Esophagus muscularis mucosa (tissue), 4 donors: ENCODE data around the gene PTPRT. TPM values are rescaled to one million over a fixed set of nuclear protein-coding genes. Genes with fewer than 3 reads are reported as not detected.

ENCODE experiments used
- DNase-seq: peaks from one replicate; pipeline ENCODE4 v3.0.0-alpha.2; 2017; ENCODE audit errors: extremely low spot score
- H3K27ac ChIP-seq, 4 donors: fragments of 200-600 bp; sonication (generic); replicated peaks in 1 of 4; 1 replicate in 3 of 4; 2 replicates in 1 of 4; pipeline ENCODE4 v1.5.1; 2016 to 2019; ENCODE audit warnings: mild to moderate bottlenecking in 1 of 4
- H3K27me3 ChIP-seq, 4 donors: fragments of 200-600 bp; sonication (generic); one replicate each; pipeline versions ENCODE4 v1.5.1 to v1.6.0; 2016 to 2019
- H3K36me3 ChIP-seq, 4 donors: fragments of 200-600 bp; sonication (generic); one replicate each; pipeline ENCODE4 v1.5.1; 2016 to 2019
- H3K4me1 ChIP-seq, 4 donors: fragments of 200-600 bp; sonication (generic); one replicate each; pipeline ENCODE4 v1.5.1; 2016 to 2019
- H3K4me3 ChIP-seq, 4 donors: fragments of 200-600 bp; sonication (generic); 1 replicate in 2 of 4; 2 replicates in 2 of 4; pipeline ENCODE4 v1.5.1; 2016 to 2019; ENCODE audit warnings: mild to moderate bottlenecking in 4 of 4, moderate library complexity in 1 of 4
- H3K9me3 ChIP-seq, 4 donors: fragments of 200-600 bp; sonication (generic); 1 replicate in 3 of 4; 2 replicates in 1 of 4; pipeline ENCODE4 v1.5.1; 2016 to 2019
- EP300 ChIP-seq: sonication (generic); formaldehyde crosslinking; IDR thresholded peaks from one replicate; pipeline ENCODE4 v1.6.1; 2017; ENCODE audit warnings: antibody characterized with exemption
- POLR2A ChIP-seq: fragments of 450-650 bp; IDR thresholded peaks from one replicate; pipeline ENCODE4 v1.6.1; 2017; ENCODE audit warnings: antibody characterized with exemption, moderate library complexity, mild to moderate bottlenecking, low read depth
- POLR2AphosphoS5 ChIP-seq, 2 donors: sonication (generic); formaldehyde crosslinking; IDR thresholded peaks; one replicate each; pipeline ENCODE4 v1.6.1; 2017; ENCODE audit warnings: antibody characterized with exemption in 2 of 2
- WGBS: methylation state at CpG from one replicate; pipeline ENCODE4 v1.1.5; 2018; 5-methylcytosine and 5-hydroxymethylcytosine counted together
- intact Hi-C: fragments of 100-400 bp; cut with DNase I; formaldehyde crosslinking; loops from one replicate; pipeline ENCODE4 v1.15.1; 2023
- total RNA-seq, 4 donors: library from RNA; depleted of rRNA; stranded (reverse); fragments of >200 nt; gene quantifications; one replicate each; pipeline versions ENCODE4 v1.1.0 to v1.2.1, GENCODE V29; 2016
- TF ChIP-seq, protein P1 (sequence below), 3 experiments: fragments of 200-600 bp in 2 of 3; fragments of 450-650 bp in 1 of 3; sonication (generic) in 2 of 3; IDR thresholded peaks; one replicate each; pipeline ENCODE4 v1.5.1; 2017 to 2019; ENCODE audit warnings: antibody characterized with exemption in 3 of 3, mild to moderate bottlenecking in 2 of 3, moderate library complexity in 1 of 3

Gene PTPRT
- total RNA-seq, 4 donors from 2014 or later: 0.06 to 0.39 TPM; not detected in 2

GRCh38 chr20:42705550-42705949, 484.2 kb downstream of the PTPRT start:
- no peak overlapping the region for H3K4me3 ChIP-seq
- H3K27me3 ChIP-seq: no peaks in the 10 kb centered on the region
- H3K36me3 ChIP-seq: no peaks in the 10 kb centered on the region
- H3K9me3 ChIP-seq: peaks cover 0 to 5% (median 0%) of the 10 kb centered on the region in 4 donors
- TF ChIP-seq POLR2A (no peak), EP300 (no peak), POLR2AphosphoS5 (IDR thresholded peaks at IDR 0.05) (no peak)
- TF ChIP-seq, protein P1, sequence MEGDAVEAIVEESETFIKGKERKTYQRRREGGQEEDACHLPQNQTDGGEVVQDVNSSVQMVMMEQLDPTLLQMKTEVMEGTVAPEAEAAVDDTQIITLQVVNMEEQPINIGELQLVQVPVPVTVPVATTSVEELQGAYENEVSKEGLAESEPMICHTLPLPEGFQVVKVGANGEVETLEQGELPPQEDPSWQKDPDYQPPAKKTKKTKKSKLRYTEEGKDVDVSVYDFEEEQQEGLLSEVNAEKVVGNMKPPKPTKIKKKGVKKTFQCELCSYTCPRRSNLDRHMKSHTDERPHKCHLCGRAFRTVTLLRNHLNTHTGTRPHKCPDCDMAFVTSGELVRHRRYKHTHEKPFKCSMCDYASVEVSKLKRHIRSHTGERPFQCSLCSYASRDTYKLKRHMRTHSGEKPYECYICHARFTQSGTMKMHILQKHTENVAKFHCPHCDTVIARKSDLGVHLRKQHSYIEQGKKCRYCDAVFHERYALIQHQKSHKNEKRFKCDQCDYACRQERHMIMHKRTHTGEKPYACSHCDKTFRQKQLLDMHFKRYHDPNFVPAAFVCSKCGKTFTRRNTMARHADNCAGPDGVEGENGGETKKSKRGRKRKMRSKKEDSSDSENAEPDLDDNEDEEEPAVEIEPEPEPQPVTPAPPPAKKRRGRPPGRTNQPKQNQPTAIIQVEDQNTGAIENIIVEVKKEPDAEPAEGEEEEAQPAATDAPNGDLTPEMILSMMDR (IDR thresholded peaks at IDR 0.05): no peak
- intact Hi-C loops: no loop called here
- H3K27ac ChIP-seq: no peak overlapping the region
- H3K4me1 ChIP-seq: no peaks in the 10 kb centered on the region
- DNase-seq: no peak

- H3K4me3 ChIP-seq: no peak overlapping the region
- H3K4me1 ChIP-seq: no peaks in the 10 kb centered on the region
- H3K27me3 ChIP-seq: no peaks in the 10 kb centered on the region
- no peaks in the 10 kb centered on the region for H3K36me3 ChIP-seq
- intact Hi-C loops: no loop called here
- no peak overlapping the region for H3K27ac ChIP-seq
- WGBS: 92% methylated on average over 6 of the region's 6 CpGs
- H3K9me3 ChIP-seq: no peaks in the 10 kb centered on the region
- no peak for TF ChIP-seq POLR2A
- no peak for TF ChIP-seq EP300
- TF ChIP-seq, protein P1 (IDR thresholded peaks at IDR 0.05): no peak
- no peak for TF ChIP-seq POLR2AphosphoS5 (IDR thresholded peaks at IDR 0.05)
- no peak for DNase-seq
Observed at GRCh38 chr20:42703744-42704143, 486.0 kb downstream of the PTPRT start.

GRCh38 chr20:42701948-42702347, 487.8 kb downstream of the PTPRT start:
- intact Hi-C loops: no loop called here
- TF ChIP-seq POLR2A: no peak
- TF ChIP-seq POLR2AphosphoS5 (IDR thresholded peaks at IDR 0.05): no peak
- TF ChIP-seq, protein P1 (IDR thresholded peaks at IDR 0.05): no peak
- no peak for TF ChIP-seq EP300
- no peaks in the 10 kb centered on the region for H3K27me3 ChIP-seq
- no peaks in the 10 kb centered on the region for H3K9me3 ChIP-seq
- H3K36me3 ChIP-seq: no peaks in the 10 kb centered on the region
- H3K4me1 ChIP-seq: no peaks in the 10 kb centered on the region
- H3K4me3 ChIP-seq: no peak overlapping the region
- DNase-seq: no peak
- no peak overlapping the region for H3K27ac ChIP-seq
- WGBS: 82% methylated on average over 4 of the region's 4 CpGs

- intact Hi-C loops: no loop called here
- H3K36me3 ChIP-seq: no peaks in the 10 kb centered on the region
- H3K27me3 ChIP-seq: no peaks in the 10 kb centered on the region
- DNase-seq: no peak
- H3K4me1 ChIP-seq: no peaks in the 10 kb centered on the region
- H3K27ac ChIP-seq: no peak overlapping the region
- no peak overlapping the region for H3K4me3 ChIP-seq
- WGBS: 55% methylated on average over 8 of the region's 8 CpGs
- H3K9me3 ChIP-seq: no peaks in the 10 kb centered on the region
- no peak for TF ChIP-seq EP300
- TF ChIP-seq, protein P1 (IDR thresholded peaks at IDR 0.05): no peak
Observed at GRCh38 chr20:42700372-42700771, 489.3 kb downstream of the PTPRT start.

- H3K27me3 ChIP-seq: no peaks in the 10 kb centered on the region
- no peak for TF ChIP-seq POLR2AphosphoS5 (IDR thresholded peaks at IDR 0.05)
- TF ChIP-seq, protein P1 (IDR thresholded peaks at IDR 0.05): no peak
- no peak for TF ChIP-seq EP300
- no peak for TF ChIP-seq POLR2A
- DNase-seq: no peak
- no peaks in the 10 kb centered on the region for H3K9me3 ChIP-seq
- H3K4me3 ChIP-seq: no peak overlapping the region
- H3K36me3 ChIP-seq: no peaks in the 10 kb centered on the region
- WGBS: 64% methylated on average over 3 of the region's 3 CpGs
- H3K27ac ChIP-seq: no peak overlapping the region
- H3K4me1 ChIP-seq: no peaks in the 10 kb centered on the region
- intact Hi-C loops: no loop called here
Observed at GRCh38 chr20:42697962-42698361, 491.7 kb downstream of the PTPRT start.
